SK-N-SH (cell line): ENCODE measurements around the gene PDE4D.
A peak's percentile ranks its signal among the peaks of the same experiment; 100 is the strongest.

Experiments
- CTCF ChIP-seq: fragments of 200-600 bp; sonication (generic); IDR thresholded peaks from 2 replicates; pipeline ENCODE4 v1.6.1; 2017; ENCODE audit warnings: antibody characterized with exemption, mild to moderate bottlenecking, moderate library complexity
- GATA2 ChIP-seq: sonication (generic); formaldehyde crosslinking; IDR thresholded peaks from 2 replicates; pipeline ENCODE4 v1.5.0; 2020; ENCODE audit warnings: mild to moderate bottlenecking, missing genetic modification reagents
- JUND ChIP-seq: IDR thresholded peaks from 2 replicates; pipeline ENCODE4 v1.4.0; 2012
- NRF1 ChIP-seq: IDR thresholded peaks from 2 replicates; pipeline ENCODE4 v1.6.1; 2012; ENCODE audit warnings: low read depth, mild to moderate bottlenecking, low read length
- POLR2AphosphoS5 ChIP-seq: IDR thresholded peaks from 2 replicates; pipeline ENCODE4 v1.6.1; 2012; ENCODE audit warnings: low read depth, low read length
- RAD21 ChIP-seq: IDR thresholded peaks from 2 replicates; pipeline ENCODE4 v1.6.1; 2012; ENCODE audit warnings: mild to moderate bottlenecking, low read length

- TF ChIP-seq GATA2 (no peak), CTCF (peak; percentile 90), NRF1 (no peak), RAD21 (peak; percentile 86), POLR2AphosphoS5 (no peak), JUND (no peak)
Observed at GRCh38 chr5:59813761-59814536, 79.6 kb downstream of the PDE4D start.
